NCI-H1105 (cell line): ENCODE data around the gene ONECUT1.

ENCODE experiments used
- DNase-seq: peaks from one replicate; lab custom pipeline; 2025; lab: John Stamatoyannopoulos, UW

The ONECUT1 gene

GRCh38 chr15:52782514-52782913 lies 7.6 kb downstream of the ONECUT1 start:
- DNase-seq: no peak

GRCh38 chr15:52780172-52780980 lies 9.8 kb downstream of the ONECUT1 start:
- peak; percentile 45 for DNase-seq

- no peak for DNase-seq
Observed at GRCh38 chr15:52778457-52778856, 11.7 kb downstream of the ONECUT1 start.

- DNase-seq: no peak
Observed at GRCh38 chr15:52772766-52773165, 17.4 kb downstream of the ONECUT1 start.

- DNase-seq: no peak
Observed at GRCh38 chr15:52765785-52766184, 24.4 kb downstream of the ONECUT1 start.

GRCh38 chr15:52764731-52765130 lies 25.4 kb downstream of the ONECUT1 start:
- DNase-seq: no peak

- DNase-seq: no peak
Observed at GRCh38 chr15:52762621-52763020, 27.5 kb downstream of the ONECUT1 start.

- DNase-seq: no peak
Observed at GRCh38 chr15:52760562-52760961, 29.6 kb downstream of the ONECUT1 start.

- no peak for DNase-seq
Observed at GRCh38 chr15:52759969-52760368, 30.2 kb downstream of the ONECUT1 start.

GRCh38 chr15:52757496-52757895 lies 32.6 kb downstream of the ONECUT1 start:
- no peak for DNase-seq

- DNase-seq: no peak
Observed at GRCh38 chr15:52751522-52751921, 38.6 kb downstream of the ONECUT1 start.

GRCh38 chr15:52749258-52749657 lies 40.9 kb downstream of the ONECUT1 start:
- DNase-seq: no peak

- no peak for DNase-seq
Observed at GRCh38 chr15:52746162-52746757, 43.9 kb downstream of the ONECUT1 start.

GRCh38 chr15:52745326-52746161 lies 44.6 kb downstream of the ONECUT1 start:
- no peak for DNase-seq

GRCh38 chr15:52738311-52738710 lies 51.8 kb downstream of the ONECUT1 start:
- no peak for DNase-seq

GRCh38 chr15:52737720-52738119 lies 52.4 kb downstream of the ONECUT1 start:
- no peak for DNase-seq

GRCh38 chr15:52735231-52736089 lies 54.7 kb downstream of the ONECUT1 start:
- peak; percentile 30 for DNase-seq

GRCh38 chr15:52734329-52734728 lies 55.8 kb downstream of the ONECUT1 start:
- DNase-seq: no peak

- no peak for DNase-seq
Observed at GRCh38 chr15:52733696-52734255, 56.4 kb downstream of the ONECUT1 start.

GRCh38 chr15:52733088-52733487 lies 57.0 kb downstream of the ONECUT1 start:
- DNase-seq: no peak

GRCh38 chr15:52732551-52732950 lies 57.6 kb downstream of the ONECUT1 start:
- no peak for DNase-seq
